Iris pigment epithelial cell (primary cell): ENCODE data around the gene DNPEP.
A peak's percentile ranks its signal among the peaks of the same experiment; 100 is the strongest.

Experiments used
- DNase-seq: peaks from one replicate; pipeline ENCODE4 v3.0.0-alpha.2; 2011; ENCODE audit warnings: low read depth

Gene DNPEP

GRCh38 chr2:219358170-219359075 is 29.3 kb downstream of the DNPEP start:
- DNase-seq: no peak

- DNase-seq: no peak
Measured at GRCh38 chr2:219356834-219357233, 30.9 kb downstream of the DNPEP start.

DNA sequence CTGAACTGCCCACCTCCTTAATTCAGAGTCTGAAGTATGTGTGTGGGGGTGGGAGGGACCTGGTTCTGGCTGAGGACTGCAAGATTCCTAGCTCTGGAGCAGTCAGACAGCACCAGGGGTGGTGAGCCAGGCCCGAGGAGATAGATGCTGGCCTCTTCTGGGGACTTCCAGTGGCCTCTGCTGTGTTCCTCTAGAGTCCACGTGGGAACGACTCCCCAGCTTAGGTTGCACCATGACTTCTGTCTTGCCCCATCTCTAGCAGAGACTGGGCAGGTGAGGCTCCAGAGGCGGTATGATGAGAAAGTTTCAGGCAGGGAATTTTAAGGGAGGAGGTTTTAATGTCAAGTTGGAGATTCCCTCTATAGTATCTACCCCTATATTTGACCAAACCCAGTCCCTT is 33.1 kb downstream of the DNPEP start:
- no peak for DNase-seq

- no peak for DNase-seq
Measured at GRCh38 chr2:219353129-219353528, 34.6 kb downstream of the DNPEP start.

DNA sequence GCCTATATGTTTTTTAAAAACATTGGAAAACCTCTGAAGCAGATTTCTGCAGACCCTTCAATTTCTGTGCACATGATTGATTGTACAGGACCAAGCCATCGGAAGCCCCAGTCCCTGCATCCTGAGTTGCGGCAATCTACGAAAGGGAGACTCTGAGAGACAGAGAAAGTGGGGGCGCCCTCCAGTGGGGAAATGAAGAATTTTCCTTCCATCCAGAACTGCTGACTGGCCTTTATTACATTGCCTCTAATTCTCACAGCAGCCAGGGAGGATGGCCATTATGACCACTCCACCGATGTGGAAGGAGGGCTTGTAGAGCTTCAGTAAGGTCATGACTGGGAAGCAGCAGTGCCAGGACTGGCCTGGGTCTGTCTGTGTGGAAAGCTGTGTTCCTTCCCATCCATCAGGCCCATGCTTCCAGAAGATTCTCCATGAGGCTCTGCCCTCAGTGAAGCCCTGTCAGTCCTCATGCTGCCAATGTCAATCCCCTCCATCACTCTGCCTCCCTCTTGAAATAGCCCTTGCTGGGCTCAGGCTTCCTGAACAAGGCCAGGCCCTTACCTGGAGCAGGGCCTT is 35.2 kb downstream of the DNPEP start:
- peak; percentile 61 for DNase-seq

GRCh38 chr2:219350710-219351221 is 36.9 kb downstream of the DNPEP start:
- DNase-seq: no peak

DNA sequence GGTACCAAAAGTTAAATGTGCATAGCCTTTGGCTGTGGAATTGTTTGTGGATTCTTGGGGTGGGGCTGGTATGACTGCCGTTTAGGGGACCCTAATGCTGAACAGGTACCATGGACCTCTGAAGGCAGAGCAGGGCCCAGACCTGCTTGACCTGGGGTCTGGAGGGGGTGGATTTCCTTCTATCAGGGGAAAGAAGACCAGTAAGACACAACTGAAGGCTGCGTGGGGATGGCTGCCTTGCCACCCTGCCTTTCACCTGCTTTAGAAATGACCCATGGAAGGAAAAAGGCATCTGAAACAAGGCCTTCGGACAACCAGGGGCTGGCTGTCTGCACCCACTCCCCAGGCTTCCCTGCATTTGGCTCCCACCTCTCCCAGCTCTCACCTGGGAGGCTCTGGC is 37.5 kb downstream of the DNPEP start:
- DNase-seq: no peak

DNA sequence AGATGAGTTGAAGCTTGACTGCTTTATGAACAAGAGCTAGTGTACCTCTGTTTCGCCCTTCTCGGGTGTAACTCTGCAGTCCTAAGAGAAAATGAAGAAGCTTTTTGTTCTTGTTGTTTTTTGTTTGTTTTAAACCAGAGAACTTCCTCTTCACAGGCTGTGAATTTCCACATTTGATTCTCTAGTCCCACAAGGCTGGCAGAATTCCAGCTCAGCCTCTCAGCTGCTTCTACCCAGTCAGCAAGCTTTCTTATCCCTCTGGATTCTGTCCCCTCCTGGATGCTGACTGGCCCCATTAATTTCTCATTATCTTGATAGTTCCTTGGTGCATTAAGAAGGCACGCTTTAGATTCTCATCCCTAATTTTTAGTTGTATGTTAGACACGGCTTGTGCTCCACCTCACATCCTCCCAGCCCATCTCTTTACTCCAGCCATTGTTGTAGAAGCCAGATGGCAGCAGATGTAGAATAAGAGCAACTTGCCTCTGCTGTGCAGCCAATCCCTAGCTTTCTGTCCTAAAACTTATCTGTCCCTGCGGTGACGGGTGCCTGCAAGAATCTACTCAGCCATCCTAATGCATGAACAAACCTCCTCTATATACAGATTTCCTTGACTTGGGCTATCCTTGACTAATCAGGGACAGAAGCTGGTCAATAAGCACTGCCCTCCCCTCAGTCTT is 42.8 kb downstream of the DNPEP start:
- DNase-seq: peak; percentile 43

DNA sequence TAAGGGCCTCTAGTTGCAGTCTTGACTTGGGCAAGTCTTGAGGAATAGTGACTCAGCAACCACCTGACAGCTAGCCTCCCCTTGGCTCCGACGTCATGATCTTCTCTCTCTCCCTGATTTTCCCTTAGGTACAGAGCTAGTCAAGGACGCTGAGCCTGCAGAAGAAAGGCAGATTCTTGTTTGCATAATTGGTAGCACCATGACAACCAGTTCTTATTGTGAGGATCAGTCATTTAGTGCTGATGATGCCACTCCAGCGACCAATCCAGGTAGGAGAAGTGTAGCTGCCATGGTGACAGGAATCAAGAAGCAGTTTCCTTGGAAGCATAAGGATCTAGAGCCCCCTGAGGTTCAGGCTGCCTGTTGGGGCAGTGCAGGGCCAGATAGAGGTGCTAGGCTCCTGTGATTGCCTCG is 52.3 kb downstream of the DNPEP start:
- DNase-seq: no peak

GRCh38 chr2:219334076-219334475 is 53.6 kb downstream of the DNPEP start:
- DNase-seq: no peak

GRCh38 chr2:219332542-219332941 is 55.2 kb downstream of the DNPEP start, which contains the start of gene RESP18:
Gene RESP18, minus strand, starts transcription at chr2:219332744.
- no peak for DNase-seq

DNA sequence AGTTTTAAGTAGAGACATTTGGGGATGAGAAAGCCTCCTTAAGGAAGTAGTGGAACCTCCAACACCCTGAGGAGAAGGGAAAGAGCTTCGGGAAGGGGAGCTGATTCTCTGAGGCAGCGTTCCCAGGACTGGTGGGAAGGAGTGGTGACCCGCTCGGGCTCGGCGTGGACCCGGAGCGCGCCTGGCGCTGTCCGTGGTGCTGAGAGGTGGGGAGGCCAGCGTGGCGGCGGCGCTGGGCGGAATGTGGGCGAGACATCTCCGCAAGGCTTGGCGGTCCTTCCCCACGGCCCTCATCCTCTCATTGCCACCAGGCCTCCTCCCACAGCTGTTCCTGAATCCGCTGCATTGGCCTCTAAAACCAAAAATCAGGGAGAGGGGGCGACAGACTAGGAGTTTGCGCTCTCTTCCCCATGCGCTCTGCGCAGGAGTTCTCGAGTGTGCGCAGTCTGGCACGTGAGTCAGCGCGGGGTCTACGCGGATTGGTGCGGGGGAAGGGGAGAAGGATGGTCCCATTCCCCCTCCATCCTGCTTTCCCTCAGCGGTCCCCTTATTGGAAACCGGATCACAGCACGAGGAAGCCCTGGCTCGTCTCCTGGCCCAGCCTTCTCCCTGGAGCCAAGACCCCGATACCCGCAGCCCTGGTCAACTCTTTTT is 56.0 kb downstream of the DNPEP start:
- DNase-seq: peak; percentile 25

GRCh38 chr2:219327719-219328118 is 60.0 kb downstream of the DNPEP start:
- no peak for DNase-seq

DNA sequence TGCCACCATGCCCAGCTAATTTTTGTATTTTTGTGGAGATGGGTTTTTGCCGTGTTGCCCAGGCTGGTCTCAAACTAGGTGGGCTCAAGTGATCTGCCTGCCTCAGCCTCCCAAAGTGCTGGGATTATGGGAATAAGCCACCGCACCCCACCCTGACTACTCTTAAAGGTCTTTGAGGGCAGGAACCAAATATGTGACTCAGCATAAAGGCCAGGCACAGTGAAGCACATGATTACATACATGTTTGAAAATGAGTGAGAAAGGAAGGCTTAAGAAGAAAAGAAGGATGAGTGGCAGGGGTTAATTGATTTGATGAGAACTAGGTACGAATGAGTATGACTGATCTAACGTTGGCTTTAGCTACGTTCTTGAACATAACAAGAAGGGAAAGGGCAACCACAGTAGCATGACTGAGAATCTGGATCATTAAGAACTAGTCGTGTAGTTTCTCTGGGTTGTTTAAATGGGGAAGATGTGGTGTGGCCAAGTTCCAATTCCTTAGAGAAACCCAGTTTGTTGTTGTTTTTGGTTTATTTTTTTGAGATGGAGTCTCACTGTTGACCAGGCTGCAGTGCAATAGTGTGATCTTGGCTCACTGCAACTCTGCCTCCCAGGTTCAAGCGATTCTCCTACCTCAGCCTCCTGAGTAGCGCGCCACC is 61.9 kb downstream of the DNPEP start:
- no peak for DNase-seq

DNA sequence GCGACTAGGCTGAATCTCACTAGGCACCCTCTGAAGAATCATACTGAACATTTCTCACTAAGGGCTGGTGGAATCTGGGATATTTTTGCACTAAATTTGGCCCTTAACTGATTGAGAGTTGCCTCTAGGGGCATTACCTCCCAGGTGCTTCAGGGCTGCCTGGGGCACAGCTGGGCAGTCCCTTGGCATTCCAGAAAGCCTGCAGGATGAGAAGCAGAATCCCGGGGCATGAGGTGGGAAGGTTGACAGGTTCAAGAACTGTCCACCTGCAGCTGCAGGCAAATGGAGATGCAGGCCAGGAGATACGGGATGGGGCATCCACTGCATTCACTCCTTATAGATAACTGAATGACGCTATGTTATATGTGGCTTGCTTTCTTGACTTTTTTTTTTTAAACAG is 62.6 kb downstream of the DNPEP start:
- DNase-seq: no peak

- DNase-seq: no peak
Measured at GRCh38 chr2:219323434-219323833, 64.3 kb downstream of the DNPEP start.
